Measurements from ENCODE around the gene SERGEF.

The SERGEF gene

GRCh38 chr11:17801166-17801565 lies 211.7 kb downstream of the SERGEF start:
- Histone ChIP-seq H3K27ac (ENCODE audit: low read depth, low read length) (no peak overlapping the region), H3K27me3 (ENCODE audit: control insufficient read depth in 5 of 5, insufficient read depth in 4 of 5, low read length in 5 of 5) (no peaks in the 10 kb centered on the region), H3K4me1 (ENCODE audit: control insufficient read depth in 5 of 5, insufficient read depth in 5 of 5, low read length in 5 of 5) (no peaks in the 10 kb centered on the region), H3K4me3 (ENCODE audit: low read depth in 1 of 5, low read length in 5 of 5) (no peak overlapping the region), H3K36me3 (ENCODE audit: control insufficient read depth in 5 of 5, insufficient read depth in 5 of 5, low read length in 5 of 5) (no peaks in the 10 kb centered on the region), H3K9me3 (ENCODE audit: control insufficient read depth in 5 of 5, low read length in 5 of 5) (no peaks in the 10 kb centered on the region), H3K9ac (ENCODE audit: low read length in 5 of 5) (no peak overlapping the region)

GRCh38 chr11:17799147-17799546 lies 213.7 kb downstream of the SERGEF start:
- Histone ChIP-seq H3K9ac (ENCODE audit: low read length in 5 of 5) (no peak overlapping the region), H3K36me3 (ENCODE audit: control insufficient read depth in 5 of 5, insufficient read depth in 5 of 5, low read length in 5 of 5) (no peaks in the 10 kb centered on the region), H3K27ac (ENCODE audit: low read depth, low read length) (no peak overlapping the region), H3K9me3 (ENCODE audit: control insufficient read depth in 5 of 5, low read length in 5 of 5) (no peaks in the 10 kb centered on the region), H3K4me1 (ENCODE audit: control insufficient read depth in 5 of 5, insufficient read depth in 5 of 5, low read length in 5 of 5) (no peaks in the 10 kb centered on the region), H3K27me3 (ENCODE audit: control insufficient read depth in 5 of 5, insufficient read depth in 4 of 5, low read length in 5 of 5) (no peaks in the 10 kb centered on the region), H3K4me3 (ENCODE audit: low read depth in 1 of 5, low read length in 5 of 5) (no peak overlapping the region)

- H3K4me3 ChIP-seq (ENCODE audit: low read depth in 1 of 5, low read length in 5 of 5) = no peak overlapping the region
- H3K9me3 ChIP-seq (ENCODE audit: control insufficient read depth in 5 of 5, low read length in 5 of 5) = no peaks in the 10 kb centered on the region
- H3K9ac ChIP-seq (ENCODE audit: low read length in 5 of 5) = no peak overlapping the region
- no peaks in the 10 kb centered on the region for H3K36me3 ChIP-seq (ENCODE audit: control insufficient read depth in 5 of 5, insufficient read depth in 5 of 5, low read length in 5 of 5)
- no peaks in the 10 kb centered on the region for H3K4me1 ChIP-seq (ENCODE audit: control insufficient read depth in 5 of 5, insufficient read depth in 5 of 5, low read length in 5 of 5)
- H3K27ac ChIP-seq (ENCODE audit: low read depth, low read length) = no peak overlapping the region
- no peaks in the 10 kb centered on the region for H3K27me3 ChIP-seq (ENCODE audit: control insufficient read depth in 5 of 5, insufficient read depth in 4 of 5, low read length in 5 of 5)
Observed at GRCh38 chr11:17798716-17799115, 214.1 kb downstream of the SERGEF start.

- H3K36me3 ChIP-seq (ENCODE audit: control insufficient read depth in 5 of 5, insufficient read depth in 5 of 5, low read length in 5 of 5) = no peaks in the 10 kb centered on the region
- H3K27me3 ChIP-seq (ENCODE audit: control insufficient read depth in 5 of 5, insufficient read depth in 4 of 5, low read length in 5 of 5) = no peaks in the 10 kb centered on the region
- H3K4me1 ChIP-seq (ENCODE audit: control insufficient read depth in 5 of 5, insufficient read depth in 5 of 5, low read length in 5 of 5) = no peaks in the 10 kb centered on the region
- H3K9ac ChIP-seq (ENCODE audit: low read length in 5 of 5) = no peak overlapping the region
- H3K27ac ChIP-seq (ENCODE audit: low read depth, low read length) = no peak overlapping the region
- no peak overlapping the region for H3K4me3 ChIP-seq (ENCODE audit: low read depth in 1 of 5, low read length in 5 of 5)
- H3K9me3 ChIP-seq (ENCODE audit: control insufficient read depth in 5 of 5, low read length in 5 of 5) = no peaks in the 10 kb centered on the region
Observed at GRCh38 chr11:17798253-17798652, 214.6 kb downstream of the SERGEF start.

- Histone ChIP-seq H3K27ac (ENCODE audit: low read depth, low read length) (no peak overlapping the region), H3K36me3 (ENCODE audit: control insufficient read depth in 5 of 5, insufficient read depth in 5 of 5, low read length in 5 of 5) (no peaks in the 10 kb centered on the region), H3K4me1 (ENCODE audit: control insufficient read depth in 5 of 5, insufficient read depth in 5 of 5, low read length in 5 of 5) (no peaks in the 10 kb centered on the region), H3K9me3 (ENCODE audit: control insufficient read depth in 5 of 5, low read length in 5 of 5) (no peaks in the 10 kb centered on the region), H3K9ac (ENCODE audit: low read length in 5 of 5) (no peak overlapping the region), H3K27me3 (ENCODE audit: control insufficient read depth in 5 of 5, insufficient read depth in 4 of 5, low read length in 5 of 5) (no peaks in the 10 kb centered on the region), H3K4me3 (ENCODE audit: low read depth in 1 of 5, low read length in 5 of 5) (no peak overlapping the region)
Observed at GRCh38 chr11:17796154-17796553, 216.7 kb downstream of the SERGEF start.

- Histone ChIP-seq H3K36me3 (ENCODE audit: control insufficient read depth in 5 of 5, insufficient read depth in 5 of 5, low read length in 5 of 5) (no peaks in the 10 kb centered on the region), H3K9me3 (ENCODE audit: control insufficient read depth in 5 of 5, low read length in 5 of 5) (no peaks in the 10 kb centered on the region), H3K27me3 (ENCODE audit: control insufficient read depth in 5 of 5, insufficient read depth in 4 of 5, low read length in 5 of 5) (no peaks in the 10 kb centered on the region)
Observed at GRCh38 chr11:17794981-17795380, 217.9 kb downstream of the SERGEF start.

GRCh38 chr11:17793642-17794170 lies 219.1 kb downstream of the SERGEF start:
- Histone ChIP-seq H3K4me3 (ENCODE audit: low read depth in 1 of 5, low read length in 5 of 5) (no peak overlapping the region), H3K36me3 (ENCODE audit: control insufficient read depth in 5 of 5, insufficient read depth in 5 of 5, low read length in 5 of 5) (no peaks in the 10 kb centered on the region), H3K4me1 (ENCODE audit: control insufficient read depth in 5 of 5, insufficient read depth in 5 of 5, low read length in 5 of 5) (no peaks in the 10 kb centered on the region)

More at GRCh38 chr11:17794981-17795380, 217.9 kb downstream of the SERGEF start:
- H3K27ac ChIP-seq (ENCODE audit: low read depth, low read length) = no peak overlapping the region
- no peaks in the 10 kb centered on the region for H3K4me1 ChIP-seq (ENCODE audit: control insufficient read depth in 5 of 5, insufficient read depth in 5 of 5, low read length in 5 of 5)
- no peak overlapping the region for H3K4me3 ChIP-seq (ENCODE audit: low read depth in 1 of 5, low read length in 5 of 5)
- no peak overlapping the region for H3K9ac ChIP-seq (ENCODE audit: low read length in 5 of 5)

GRCh38 chr11:17792161-17792560 lies 220.7 kb downstream of the SERGEF start:
- H3K9me3 ChIP-seq (ENCODE audit: control insufficient read depth in 5 of 5, low read length in 5 of 5) = no peaks in the 10 kb centered on the region
- H3K4me3 ChIP-seq (ENCODE audit: low read depth in 1 of 5, low read length in 5 of 5) = no peak overlapping the region
- H3K27ac ChIP-seq (ENCODE audit: low read depth, low read length) = no peak overlapping the region
- H3K4me1 ChIP-seq (ENCODE audit: control insufficient read depth in 5 of 5, insufficient read depth in 5 of 5, low read length in 5 of 5) = no peaks in the 10 kb centered on the region
- no peaks in the 10 kb centered on the region for H3K36me3 ChIP-seq (ENCODE audit: control insufficient read depth in 5 of 5, insufficient read depth in 5 of 5, low read length in 5 of 5)
- H3K27me3 ChIP-seq (ENCODE audit: control insufficient read depth in 5 of 5, insufficient read depth in 4 of 5, low read length in 5 of 5) = no peaks in the 10 kb centered on the region
- no peak overlapping the region for H3K9ac ChIP-seq (ENCODE audit: low read length in 5 of 5)

More at GRCh38 chr11:17793642-17794170, 219.1 kb downstream of the SERGEF start:
- H3K9ac ChIP-seq (ENCODE audit: low read length in 5 of 5) = no peak overlapping the region
- no peak overlapping the region for H3K27ac ChIP-seq (ENCODE audit: low read depth, low read length)
- no peaks in the 10 kb centered on the region for H3K27me3 ChIP-seq (ENCODE audit: control insufficient read depth in 5 of 5, insufficient read depth in 4 of 5, low read length in 5 of 5)
- H3K9me3 ChIP-seq (ENCODE audit: control insufficient read depth in 5 of 5, low read length in 5 of 5) = no peaks in the 10 kb centered on the region

GRCh38 chr11:17791144-17791543 lies 221.7 kb downstream of the SERGEF start:
- Histone ChIP-seq H3K27ac (ENCODE audit: low read depth, low read length) (no peak overlapping the region), H3K4me1 (ENCODE audit: control insufficient read depth in 5 of 5, insufficient read depth in 5 of 5, low read length in 5 of 5) (no peaks in the 10 kb centered on the region), H3K9ac (ENCODE audit: low read length in 5 of 5) (no peak overlapping the region), H3K9me3 (ENCODE audit: control insufficient read depth in 5 of 5, low read length in 5 of 5) (no peaks in the 10 kb centered on the region), H3K36me3 (ENCODE audit: control insufficient read depth in 5 of 5, insufficient read depth in 5 of 5, low read length in 5 of 5) (peaks cover 0 to 3% (median 0%) of the 10 kb centered on the region in 5 donors), H3K4me3 (ENCODE audit: low read depth in 1 of 5, low read length in 5 of 5) (no peak overlapping the region), H3K27me3 (ENCODE audit: control insufficient read depth in 5 of 5, insufficient read depth in 4 of 5, low read length in 5 of 5) (no peaks in the 10 kb centered on the region)

GRCh38 chr11:17790453-17790852 lies 222.4 kb downstream of the SERGEF start:
- Histone ChIP-seq H3K27ac (ENCODE audit: low read depth, low read length) (no peak overlapping the region), H3K4me3 (ENCODE audit: low read depth in 1 of 5, low read length in 5 of 5) (no peak overlapping the region), H3K27me3 (ENCODE audit: control insufficient read depth in 5 of 5, insufficient read depth in 4 of 5, low read length in 5 of 5) (no peaks in the 10 kb centered on the region), H3K9ac (ENCODE audit: low read length in 5 of 5) (no peak overlapping the region), H3K4me1 (ENCODE audit: control insufficient read depth in 5 of 5, insufficient read depth in 5 of 5, low read length in 5 of 5) (no peaks in the 10 kb centered on the region), H3K9me3 (ENCODE audit: control insufficient read depth in 5 of 5, low read length in 5 of 5) (no peaks in the 10 kb centered on the region), H3K36me3 (ENCODE audit: control insufficient read depth in 5 of 5, insufficient read depth in 5 of 5, low read length in 5 of 5) (peaks cover 0 to 6% (median 0%) of the 10 kb centered on the region in 5 donors)

- Histone ChIP-seq H3K9me3 (ENCODE audit: control insufficient read depth in 5 of 5, low read length in 5 of 5) (no peaks in the 10 kb centered on the region), H3K4me1 (ENCODE audit: control insufficient read depth in 5 of 5, insufficient read depth in 5 of 5, low read length in 5 of 5) (no peaks in the 10 kb centered on the region), H3K9ac (ENCODE audit: low read length in 5 of 5) (no peak overlapping the region), H3K4me3 (ENCODE audit: low read depth in 1 of 5, low read length in 5 of 5) (no peak overlapping the region), H3K27ac (ENCODE audit: low read depth, low read length) (no peak overlapping the region), H3K27me3 (ENCODE audit: control insufficient read depth in 5 of 5, insufficient read depth in 4 of 5, low read length in 5 of 5) (no peaks in the 10 kb centered on the region), H3K36me3 (ENCODE audit: control insufficient read depth in 5 of 5, insufficient read depth in 5 of 5, low read length in 5 of 5) (peaks cover 0 to 6% (median 0%) of the 10 kb centered on the region in 5 donors)
Observed at GRCh38 chr11:17788084-17788483, 224.8 kb downstream of the SERGEF start.

Data from subcutaneous abdominal adipose tissue (tissue), 5 donors.